B cell (primary cell): ENCODE measurements around the gene BMPR1A. TPM values are rescaled to one million over a fixed set of nuclear protein-coding genes. Genes with fewer than 3 reads are reported as not detected.

Source experiments
- ATAC-seq: fragments of 200-7000 bp; cut with Tn5 transposase; one replicate; pipeline ENCODE4 v1.10.0; 2021; ENCODE audit warnings: low read depth, mild to moderate bottlenecking, moderate number of reproducible peaks, moderate library complexity
- CTCF ChIA-PET: fragments of 350-600 bp; sonication (Branson Sonifier 250); formaldehyde crosslinking; loops from one replicate; lab custom pipeline; 2021; ENCODE audit warnings: antibody characterized with exemption, inconsistent platforms; lab: Charles Lee
- POLR2A ChIA-PET: fragments of 350-600 bp; sonication (Branson Sonifier 250); formaldehyde crosslinking; loops from one replicate; lab custom pipeline; 2021; ENCODE audit warnings: antibody characterized with exemption; lab: Charles Lee
- DNase-seq: peaks from one replicate; pipeline ENCODE4 v3.0.0; 2013
- H2AFZ ChIP-seq: 2 replicates; pipeline ENCODE4 v1.6.1; 2012; ENCODE audit warnings: mild to moderate bottlenecking, low read depth, low read length; ENCODE audit not compliant: insufficient read depth, poor library complexity, severe bottlenecking
- H3K27ac ChIP-seq, 2 donors: 1 replicate in 1 of 2; 2 replicates in 1 of 2; pipeline ENCODE4 v1.5.1; 2012 to 2013; ENCODE audit warnings: low read length in 2 of 2, mild to moderate bottlenecking in 2 of 2, moderate library complexity in 1 of 2
- H3K27me3 ChIP-seq, 4 experiments: fragments of 200-600 bp in 1 of 4; sonication (generic) in 1 of 4; replicated peaks in 1 of 4; 1 replicate in 2 of 4; 2 replicates in 2 of 4; pipeline versions ENCODE4 v1.6.1 to v1.7.0; 2013 to 2016; ENCODE audit warnings: low read length in 3 of 4, mild to moderate bottlenecking in 2 of 4, mixed read lengths in 1 of 4, moderate library complexity in 1 of 4; ENCODE audit not compliant: insufficient read depth in 4 of 4, control insufficient read depth in 3 of 4; ENCODE audit errors: control extremely low read depth in 1 of 4
- H3K36me3 ChIP-seq, 2 experiments: replicated peaks in 1 of 2; 1 replicate in 1 of 2; 2 replicates in 1 of 2; pipeline versions ENCODE4 v1.6.1 to v1.7.1; 2013; ENCODE audit warnings: low read length in 1 of 2; ENCODE audit not compliant: insufficient read depth in 2 of 2, control insufficient read depth in 1 of 2; ENCODE audit errors: control extremely low read depth in 1 of 2, extremely low read depth in 1 of 2
- H3K4me1 ChIP-seq, 2 donors: fragments of 200-600 bp in 1 of 2; sonication (generic) in 1 of 2; 1 replicate in 1 of 2; 2 replicates in 1 of 2; pipeline versions ENCODE4 v1.5.1 to v1.6.1; 2013 to 2017; ENCODE audit warnings: low read length in 2 of 2; ENCODE audit not compliant: control insufficient read depth in 2 of 2, insufficient read depth in 2 of 2
- H3K4me2 ChIP-seq: replicated peaks from 2 replicates; pipeline ENCODE3; 2012; ENCODE audit warnings: mild to moderate bottlenecking, low read depth, low read length; ENCODE audit not compliant: poor library complexity, severe bottlenecking
- H3K4me3 ChIP-seq, 5 experiments: fragments of 200-600 bp in 1 of 5; sonication (generic) in 1 of 5; 1 replicate in 3 of 5; 2 replicates in 2 of 5; pipeline versions ENCODE4 v1.5.1 to v1.7.0; 2011 to 2016; ENCODE audit warnings: low read length in 4 of 5, mild to moderate bottlenecking in 4 of 5, low read depth in 2 of 5, control low read depth in 1 of 5, moderate library complexity in 1 of 5; ENCODE audit not compliant: insufficient read depth in 1 of 5; ENCODE audit errors: control extremely low read depth in 1 of 5, extremely low read depth in 1 of 5
- H3K79me2 ChIP-seq: fragments of 200-600 bp; sonication (generic); one replicate; pipeline ENCODE4 v1.6.0; 2016; ENCODE audit warnings: low read length; ENCODE audit not compliant: control insufficient read depth, insufficient read depth
- H3K9ac ChIP-seq: fragments of 200-600 bp; sonication (generic); 2 replicates; pipeline ENCODE4 v1.6.1; 2017; ENCODE audit warnings: mild to moderate bottlenecking, low read length, moderate library complexity
- H3K9me3 ChIP-seq, 3 donors: one replicate each; pipeline versions ENCODE4 v1.6.1 to v1.7.1; 2013; ENCODE audit warnings: low read length in 2 of 3; ENCODE audit not compliant: control insufficient read depth in 2 of 3, insufficient read depth in 1 of 3; ENCODE audit errors: control extremely low read depth in 1 of 3
- H4K20me1 ChIP-seq: 2 replicates; pipeline ENCODE4 v1.6.0; 2012; ENCODE audit warnings: mild to moderate bottlenecking, low read length; ENCODE audit not compliant: insufficient read depth, control insufficient read depth, poor library complexity, severe bottlenecking
- H3K27ac Mint-ChIP-seq: one replicate; pipeline ENCODE4 v1.8.0; 2021; ENCODE audit warnings: mixed read lengths
- H3K27me3 Mint-ChIP-seq: one replicate; pipeline ENCODE4 v1.8.0; 2021; ENCODE audit warnings: mixed read lengths
- H3K4me1 Mint-ChIP-seq: one replicate; pipeline ENCODE4 v1.8.0; 2021; ENCODE audit warnings: mixed read lengths
- H3K4me3 Mint-ChIP-seq: one replicate; pipeline ENCODE4 v1.8.0; 2021; ENCODE audit warnings: mixed read lengths
- H3K9me3 Mint-ChIP-seq: one replicate; pipeline ENCODE4 v1.8.0; 2022; ENCODE audit warnings: mixed read lengths; ENCODE audit not compliant: insufficient read depth
- EZH2 ChIP-seq: IDR thresholded peaks from 2 replicates; pipeline ENCODE4 v1.6.1; 2012; ENCODE audit warnings: borderline replicate concordance, low read depth, mild to moderate bottlenecking, moderate library complexity, low read length; ENCODE audit not compliant: insufficient read depth, poor library complexity, severe bottlenecking
- WGBS: methylation state at CpG from one replicate; pipeline ENCODE4 v1.1.5; 2013; ENCODE audit warnings: missing lambda C conversion rate; ENCODE audit not compliant: insufficient coverage; 5-methylcytosine and 5-hydroxymethylcytosine counted together
- intact Hi-C: fragments of 100-400 bp; cut with micrococcal nuclease; formaldehyde crosslinking; loops from one replicate; pipeline ENCODE4 v1.10.0; 2022
- polyA plus RNA-seq: library from polyadenylated mRNA; depleted of rRNA; stranded (reverse); fragments of >200 nt; gene quantifications from 2 replicates; pipeline ENCODE4 v1.2.3, GENCODE V29; 2012
- total RNA-seq, 2 donors: library from RNA; stranded (reverse); fragments of 120-200 nt in 1 of 2; gene quantifications; 1 replicate in 1 of 2; 2 replicates in 1 of 2; pipeline versions ENCODE4 v1.2.3 to v1.2.4, GENCODE V29; 2013 to 2022
- TF ChIP-seq, protein P1 (sequence below): fragments of 200-600 bp; IDR thresholded peaks from one replicate; pipeline ENCODE4 v1.8.0; 2022; ENCODE audit warnings: antibody characterized with exemption, mild to moderate bottlenecking

The BMPR1A gene
- total and polyA plus RNA-seq, 2 donors (not counting 1 experiment from before 2014, with no cell fraction given) = 1.9 to 15.1 TPM

- Mint-ChIP-seq H3K27me3 (peaks cover 7% of the 10 kb centered on the region), H3K4me1 (peaks cover 37% of the 10 kb centered on the region), H3K27ac (peak overlapping the region; percentile 86), H3K9me3 (no peaks in the 10 kb centered on the region), H3K4me3 (peak overlapping the region; percentile 91)
- no peak for ATAC-seq
- TF ChIP-seq, protein P1, sequence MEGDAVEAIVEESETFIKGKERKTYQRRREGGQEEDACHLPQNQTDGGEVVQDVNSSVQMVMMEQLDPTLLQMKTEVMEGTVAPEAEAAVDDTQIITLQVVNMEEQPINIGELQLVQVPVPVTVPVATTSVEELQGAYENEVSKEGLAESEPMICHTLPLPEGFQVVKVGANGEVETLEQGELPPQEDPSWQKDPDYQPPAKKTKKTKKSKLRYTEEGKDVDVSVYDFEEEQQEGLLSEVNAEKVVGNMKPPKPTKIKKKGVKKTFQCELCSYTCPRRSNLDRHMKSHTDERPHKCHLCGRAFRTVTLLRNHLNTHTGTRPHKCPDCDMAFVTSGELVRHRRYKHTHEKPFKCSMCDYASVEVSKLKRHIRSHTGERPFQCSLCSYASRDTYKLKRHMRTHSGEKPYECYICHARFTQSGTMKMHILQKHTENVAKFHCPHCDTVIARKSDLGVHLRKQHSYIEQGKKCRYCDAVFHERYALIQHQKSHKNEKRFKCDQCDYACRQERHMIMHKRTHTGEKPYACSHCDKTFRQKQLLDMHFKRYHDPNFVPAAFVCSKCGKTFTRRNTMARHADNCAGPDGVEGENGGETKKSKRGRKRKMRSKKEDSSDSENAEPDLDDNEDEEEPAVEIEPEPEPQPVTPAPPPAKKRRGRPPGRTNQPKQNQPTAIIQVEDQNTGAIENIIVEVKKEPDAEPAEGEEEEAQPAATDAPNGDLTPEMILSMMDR = no peak
- no peak for TF ChIP-seq EZH2
- Histone ChIP-seq H3K79me2 (no peaks in the 10 kb centered on the region), H3K27me3 (peaks cover 0 to 33% (median 15%) of the 10 kb centered on the region in 4 experiments), H3K9me3 (peaks cover 0 to 20% (median 0%) of the 10 kb centered on the region in 3 donors), H2AFZ (peak overlapping the region; percentile 87), H4K20me1 (no peaks in the 10 kb centered on the region), H3K9ac (peak overlapping the region; percentile 80), H3K4me2 (peak overlapping the region; percentile 99), H3K4me3 (peak overlapping the region in 4 of 5 experiments; percentile 70 to 83 (median 76)), H3K36me3 (no peaks in the 10 kb centered on the region), H3K4me1 (peaks cover 29 to 49% of the 10 kb centered on the region in 2 donors), H3K27ac (peak overlapping the region; percentile 80 to 86)
- DNase-seq = no peak
- 38% methylated on average over 27 of the region's 30 CpGs for WGBS
- intact Hi-C loops = loop anchor here (2.0 kb wide), 1 partner anchor 214 kb away; the partner anchor contains the start of gene BMPR1A
- ChIA-PET CTCF (interaction anchor here (0.6 to 3.9 kb wide), 3 partner anchors 31 to 258 kb away, joined by 3 to 19 read pairs (median 4); no protein-coding TSS in a partner anchor), POLR2A (interaction anchor here (0.9 to 1.4 kb wide), 2 partner anchors 125 to 570 kb away, joined by 4 to 10 read pairs; partner anchors contain the start of genes GLUD1 and SHLD2)
Observed at GRCh38 chr10:86970162-86970981, 214.0 kb downstream of the BMPR1A start.
